Stimulated activated CD8-positive, alpha-beta memory T cell treated with anti-CD3 and anti-CD28 coated beads, Interleukin-12 subunit alpha, Interleukin-12 subunit beta, amount 100 ng/mL, for 1 hour (primary cell): ENCODE measurements around the gene GPR146.
"Not testable (repeated sequence)": the region's sequence is repeated elsewhere in the genome, so short reads cannot be mapped to it uniquely, and the experiment has no call there.

Experiments used
- DNase-seq: peaks from one replicate; pipeline ENCODE4 v3.0.0-alpha.2; 2020; ENCODE audit warnings: low read depth

GPR146 gene, protein sequence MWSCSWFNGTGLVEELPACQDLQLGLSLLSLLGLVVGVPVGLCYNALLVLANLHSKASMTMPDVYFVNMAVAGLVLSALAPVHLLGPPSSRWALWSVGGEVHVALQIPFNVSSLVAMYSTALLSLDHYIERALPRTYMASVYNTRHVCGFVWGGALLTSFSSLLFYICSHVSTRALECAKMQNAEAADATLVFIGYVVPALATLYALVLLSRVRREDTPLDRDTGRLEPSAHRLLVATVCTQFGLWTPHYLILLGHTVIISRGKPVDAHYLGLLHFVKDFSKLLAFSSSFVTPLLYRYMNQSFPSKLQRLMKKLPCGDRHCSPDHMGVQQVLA

DNA sequence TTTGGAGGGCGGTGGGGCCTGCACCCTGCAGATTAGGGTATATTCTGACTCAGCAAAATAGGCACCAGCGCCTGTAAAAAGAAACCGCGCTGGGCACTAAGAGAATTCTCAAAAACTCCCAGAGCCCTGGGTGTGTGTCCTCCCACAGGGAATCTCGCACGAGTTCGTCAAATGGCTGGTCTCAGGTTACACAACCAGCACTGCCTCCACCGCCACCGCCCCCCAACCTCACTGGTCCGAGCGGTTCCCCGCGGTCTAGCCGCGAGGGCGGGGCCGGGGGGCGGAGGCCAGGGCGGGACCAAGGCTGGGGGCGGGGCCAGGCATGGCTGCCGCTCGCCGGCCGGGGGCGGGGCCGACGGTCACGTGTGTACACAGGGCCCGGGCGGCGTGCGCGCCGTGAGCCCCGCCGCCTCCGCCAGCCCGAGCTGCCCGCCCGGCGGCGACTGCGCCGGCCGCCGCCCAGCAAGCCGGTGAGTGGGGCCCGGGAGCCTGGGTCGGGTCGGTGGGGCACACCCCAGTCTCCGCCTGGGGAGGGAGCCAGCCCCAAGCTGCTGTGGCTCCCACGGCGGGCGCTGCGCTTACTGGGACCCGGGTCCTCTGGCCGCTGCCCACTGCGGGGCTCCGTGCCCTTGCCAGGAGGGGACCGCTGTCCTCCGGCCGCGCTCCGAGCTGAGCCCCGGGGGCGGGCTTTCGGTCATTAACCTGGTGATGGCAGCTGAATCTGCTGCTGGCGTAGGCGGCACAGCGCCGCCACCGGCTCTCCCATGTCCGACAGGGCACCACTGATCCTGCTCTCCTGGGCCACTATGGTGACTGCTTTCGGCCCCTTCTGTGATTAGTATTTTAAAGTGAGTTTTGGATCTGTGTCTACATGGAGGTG, at the start of gene GPR146:
TSS of gene GPR146 (plus strand) at position 358 of the 880 bp plus-strand sequence. CDS start 12,970 bp downstream, outside the sequence.
- DNase-seq: peak; percentile 82

DNA sequence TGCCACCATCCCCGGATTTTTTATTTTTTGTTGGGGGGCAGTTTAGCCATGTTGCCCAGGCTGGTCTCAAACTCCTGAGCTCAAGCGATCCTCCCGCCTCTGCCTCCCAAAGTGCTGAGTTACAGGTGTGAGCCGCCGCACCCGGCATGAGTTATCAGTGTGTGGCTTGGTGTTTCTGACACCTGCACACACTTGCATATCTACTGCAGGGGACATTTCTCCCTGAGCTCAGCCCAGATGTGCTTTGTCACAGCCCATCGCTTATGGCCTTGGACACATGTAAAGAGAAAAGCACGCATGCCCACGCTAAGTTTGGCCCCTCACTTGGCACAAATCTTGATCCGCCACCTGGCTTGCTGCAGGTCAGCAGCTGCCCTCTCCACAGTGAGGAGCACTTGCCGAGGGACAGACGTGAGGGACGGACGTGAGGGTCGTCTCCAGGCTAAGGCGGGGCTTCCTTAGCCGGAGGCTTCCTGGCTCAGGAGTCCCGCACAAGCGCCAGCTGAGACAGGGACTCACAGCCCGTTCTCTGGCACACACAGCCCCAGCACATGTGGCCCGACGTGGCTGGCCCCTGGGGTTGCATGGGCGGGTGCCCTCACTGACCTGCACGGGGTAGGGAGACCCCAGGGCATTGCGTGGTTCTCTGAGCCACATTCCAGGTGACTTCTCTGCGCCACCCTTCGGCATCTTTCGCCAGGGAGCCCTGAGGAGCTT, 49.6 kb upstream of the GPR146 start:
- no peak for DNase-seq

DNA sequence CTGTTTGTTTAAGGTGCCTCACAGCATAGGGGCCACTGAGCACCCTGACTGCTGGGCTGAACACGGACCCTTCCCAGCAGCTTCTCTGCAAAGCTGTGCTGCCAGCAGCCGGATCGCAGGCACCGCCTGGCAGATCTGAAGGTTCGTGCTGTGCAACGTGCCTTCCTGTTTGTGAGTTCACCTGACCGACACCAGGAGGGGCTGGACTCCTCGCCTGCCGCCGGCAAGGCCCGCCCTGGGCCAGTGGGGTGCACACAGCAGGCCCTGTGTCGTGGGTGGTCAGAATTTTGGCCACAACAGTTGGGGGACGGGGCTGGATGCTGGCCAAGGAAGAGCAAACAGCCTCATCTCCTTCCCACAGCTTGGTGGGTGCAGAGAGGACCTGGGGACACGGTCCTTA, 48.8 kb upstream of the GPR146 start:
- no peak for DNase-seq

DNA sequence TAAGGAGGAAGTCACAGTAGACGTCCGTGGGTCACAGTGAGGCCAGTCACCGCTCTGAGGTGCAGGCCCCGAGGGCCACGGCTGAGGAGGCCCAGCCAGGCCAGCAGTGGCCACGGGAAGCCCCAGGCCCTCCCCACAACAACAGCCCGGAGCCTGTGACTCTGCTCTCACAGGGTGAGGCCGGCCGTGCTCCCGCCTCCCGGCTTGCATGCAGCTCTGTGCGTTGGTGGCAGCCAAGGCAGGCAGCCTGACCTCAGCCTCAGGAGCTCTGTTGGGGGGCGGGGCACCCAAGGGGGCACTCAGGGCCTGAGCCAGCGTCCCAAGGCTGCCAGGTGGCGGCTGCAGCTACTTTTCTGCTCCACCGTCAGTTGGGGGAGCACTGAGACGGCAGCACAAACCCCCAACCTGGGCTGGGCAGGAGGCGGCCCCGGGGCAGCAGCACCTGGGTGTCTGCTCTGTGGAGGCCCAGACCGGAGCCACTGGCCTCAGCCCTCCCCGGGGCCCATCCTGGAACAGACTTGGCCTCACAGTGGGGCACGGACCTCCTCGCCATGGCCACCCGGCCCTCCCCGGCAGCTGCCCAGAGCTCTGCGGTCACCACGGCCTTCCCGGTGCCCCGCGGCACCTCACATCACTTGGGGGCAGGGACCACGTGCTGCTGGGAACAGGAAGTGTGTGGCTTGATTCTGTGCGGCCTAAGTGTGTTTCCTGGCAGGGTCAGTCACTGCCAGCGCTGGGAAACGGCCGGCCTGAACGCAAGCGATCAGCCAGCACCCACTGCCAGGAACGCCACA, 48.1 kb upstream of the GPR146 start:
- DNase-seq: no peak

DNA sequence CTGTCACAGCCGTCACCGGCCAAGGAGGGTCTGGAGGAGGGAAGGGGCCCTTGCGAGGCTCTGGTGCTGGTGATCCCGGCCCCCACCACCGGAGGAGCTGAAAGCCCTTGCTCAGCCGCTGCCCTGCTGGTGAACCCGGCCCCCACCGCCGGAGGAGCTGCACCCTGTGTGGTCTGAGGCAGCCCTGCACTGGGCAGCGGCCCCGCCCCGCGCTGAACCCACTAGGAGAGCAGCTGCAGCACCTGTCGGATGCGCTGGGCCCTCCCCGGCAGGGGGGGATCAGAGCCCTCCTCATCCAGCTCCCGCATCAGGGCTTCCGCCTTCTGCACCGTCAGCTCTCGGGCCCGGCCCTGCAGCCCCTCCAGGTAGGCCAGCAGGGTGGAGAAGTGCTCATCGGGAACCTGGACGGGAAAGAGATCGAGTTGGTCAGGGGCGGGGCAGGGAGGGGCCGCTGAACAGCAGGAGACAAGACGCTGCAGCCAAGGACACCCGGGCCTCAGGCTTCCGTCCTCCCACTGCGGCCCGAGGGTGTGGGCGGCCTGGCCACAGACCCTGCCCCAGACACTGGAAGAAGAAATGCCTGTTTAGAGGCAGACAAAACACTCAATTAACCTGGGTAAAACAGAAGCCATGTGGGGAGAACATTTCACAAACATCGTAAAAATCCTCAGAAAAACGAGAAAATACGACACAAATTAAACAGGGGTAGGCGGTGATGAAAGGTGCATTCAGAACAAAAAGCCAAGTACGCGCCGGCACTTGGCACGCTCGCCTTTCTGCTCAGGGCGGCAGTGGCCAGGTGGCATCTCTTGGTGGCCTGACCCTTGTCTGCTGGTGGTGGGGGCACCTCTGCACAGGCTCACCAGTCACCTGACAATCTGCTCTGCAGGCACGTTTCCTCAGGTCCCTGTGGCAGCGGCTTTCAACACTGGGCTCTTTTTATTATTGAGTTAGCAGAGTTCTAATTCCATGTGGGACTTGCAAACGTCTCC, 46.6 kb upstream of the GPR146 start:
- no peak for DNase-seq

DNA sequence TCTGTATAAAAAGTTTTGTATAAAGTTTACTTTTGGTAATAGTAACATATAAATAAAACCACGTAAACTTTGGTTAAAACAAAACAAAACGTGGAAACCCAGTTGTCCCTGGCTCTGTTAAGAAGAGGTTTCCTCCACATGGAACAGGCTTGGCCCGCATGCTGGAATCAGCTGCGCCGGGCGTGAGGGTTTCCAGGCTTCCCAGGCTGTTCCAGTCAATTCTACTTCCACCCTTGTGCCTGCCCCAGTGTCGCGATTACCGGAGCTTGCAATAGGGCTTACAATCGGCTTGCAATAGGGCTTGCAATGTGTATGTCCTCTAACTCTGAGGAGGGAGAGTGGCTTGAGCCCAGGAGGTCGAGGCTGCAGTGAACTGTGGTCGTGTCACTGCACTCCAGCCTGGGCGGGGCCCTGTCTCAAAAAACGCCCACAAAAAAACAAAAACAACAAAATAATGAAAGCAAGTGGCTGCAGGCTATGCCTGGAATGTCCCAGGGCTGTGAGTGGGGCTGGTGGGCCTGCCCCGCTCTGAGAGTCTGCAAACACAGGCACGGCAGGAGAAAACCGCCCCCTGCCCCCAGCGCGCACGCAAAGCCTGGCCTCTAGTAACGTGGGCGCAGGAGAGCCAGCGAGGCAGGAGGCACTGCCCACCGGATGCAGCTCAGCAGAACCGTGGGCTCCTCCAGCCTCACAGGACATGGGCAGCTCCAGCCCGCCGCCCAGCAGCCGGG, 45.0 kb upstream of the GPR146 start:
- DNase-seq: no peak

DNA sequence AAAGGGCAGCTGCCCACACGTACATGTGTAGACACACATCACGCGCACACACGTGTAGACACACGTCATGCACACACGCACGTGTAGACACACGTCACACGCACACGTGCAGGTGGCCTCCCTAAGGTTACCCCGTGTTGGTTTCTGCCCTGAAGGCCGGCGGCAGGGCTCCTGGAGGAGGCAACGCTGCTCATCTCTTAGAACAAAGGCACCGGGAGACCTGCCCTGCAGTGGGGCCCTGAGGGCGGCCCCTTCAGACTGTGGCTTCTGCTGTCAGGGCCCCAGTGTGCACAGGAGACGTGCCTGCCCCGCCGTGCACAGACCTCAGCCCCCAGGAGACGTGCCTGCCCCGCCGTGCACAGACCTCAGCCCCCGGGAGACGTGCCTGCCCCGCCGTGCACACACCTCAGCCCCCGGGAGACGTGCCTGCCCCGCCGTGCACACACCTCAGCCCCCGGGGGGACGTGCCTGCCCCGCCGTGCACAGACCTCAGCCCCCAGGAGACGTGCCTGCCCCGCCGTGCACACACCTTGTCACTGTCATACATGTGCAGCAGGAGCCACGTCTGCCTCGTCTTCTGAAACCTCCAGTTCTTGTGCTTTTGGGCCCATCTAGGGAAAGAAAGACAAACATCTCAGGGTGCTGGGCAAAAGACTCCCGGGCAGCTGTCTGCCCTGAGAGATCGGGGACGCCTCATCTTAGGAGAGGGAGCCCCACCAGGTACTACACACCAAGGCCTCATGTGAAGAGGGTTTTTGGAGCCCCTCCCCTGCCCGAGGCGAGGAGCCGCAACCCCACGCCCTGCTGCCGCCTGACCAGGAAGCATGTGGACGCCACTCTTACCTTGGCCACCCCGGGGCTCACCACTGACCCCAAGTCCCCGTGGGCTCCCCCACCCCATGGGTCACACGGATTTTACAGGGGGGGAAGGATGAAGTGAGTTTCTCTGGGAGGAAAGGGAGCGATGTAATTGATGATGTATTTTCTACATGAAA, 44.1 kb upstream of the GPR146 start:
- no peak for DNase-seq

DNA sequence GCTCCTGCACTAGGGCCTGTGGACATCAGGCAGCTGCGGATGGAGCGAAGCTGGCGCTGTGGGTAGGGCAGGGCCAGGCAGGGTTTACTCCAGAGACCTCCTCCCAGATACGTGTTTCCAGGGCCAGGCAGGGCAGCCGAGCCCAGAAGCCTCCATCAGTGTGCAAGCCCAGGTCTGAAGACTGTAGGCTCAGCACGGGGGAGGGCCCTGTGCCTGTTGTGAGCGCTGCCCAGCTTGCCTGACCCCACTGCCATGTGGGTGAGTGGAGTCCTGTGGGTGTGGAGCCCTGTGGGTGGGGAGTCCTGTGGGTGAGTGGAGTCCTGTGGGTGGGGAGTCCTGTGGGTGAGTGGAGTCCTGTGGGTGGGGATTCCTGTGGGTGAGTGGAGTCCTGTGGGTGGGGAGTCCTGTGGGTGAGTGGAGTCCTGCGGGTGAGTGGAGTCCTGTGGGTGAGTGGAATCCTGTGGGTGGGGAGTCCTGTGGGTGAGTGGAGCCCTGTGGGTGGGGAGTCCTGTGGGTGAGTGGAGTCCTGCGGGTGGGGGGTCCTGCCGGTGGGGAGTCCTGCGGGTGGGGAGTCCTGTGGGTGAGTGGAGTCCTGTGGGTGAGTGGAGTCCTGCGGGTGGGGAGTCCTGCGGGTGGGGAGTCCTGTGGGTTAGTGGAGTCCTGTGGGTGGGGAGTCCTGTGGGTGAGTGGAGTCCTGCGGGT, 43.1 kb upstream of the GPR146 start:
- not testable (repeated sequence) for DNase-seq

DNA sequence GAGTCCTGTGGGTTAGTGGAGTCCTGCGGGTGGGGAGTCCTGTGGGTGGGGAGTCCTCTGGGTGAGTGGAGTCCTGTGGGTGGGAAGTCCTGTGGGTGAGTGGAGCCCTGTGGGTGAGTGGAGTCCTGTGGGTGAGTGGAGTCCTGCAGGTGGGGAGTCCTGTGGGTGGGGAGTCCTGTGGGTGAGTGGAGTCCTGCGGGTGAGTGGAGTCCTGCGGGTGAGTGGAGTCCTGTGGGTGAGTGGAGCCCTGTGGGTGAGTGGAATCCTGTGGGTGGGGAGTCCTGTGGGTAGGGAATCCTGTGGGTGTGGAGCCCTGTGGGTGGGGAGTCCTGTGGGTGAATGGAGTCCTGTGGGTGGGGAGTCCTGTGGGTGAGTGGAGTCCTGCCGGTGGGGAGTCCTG, 42.3 kb upstream of the GPR146 start:
- not testable (repeated sequence) for DNase-seq

DNA sequence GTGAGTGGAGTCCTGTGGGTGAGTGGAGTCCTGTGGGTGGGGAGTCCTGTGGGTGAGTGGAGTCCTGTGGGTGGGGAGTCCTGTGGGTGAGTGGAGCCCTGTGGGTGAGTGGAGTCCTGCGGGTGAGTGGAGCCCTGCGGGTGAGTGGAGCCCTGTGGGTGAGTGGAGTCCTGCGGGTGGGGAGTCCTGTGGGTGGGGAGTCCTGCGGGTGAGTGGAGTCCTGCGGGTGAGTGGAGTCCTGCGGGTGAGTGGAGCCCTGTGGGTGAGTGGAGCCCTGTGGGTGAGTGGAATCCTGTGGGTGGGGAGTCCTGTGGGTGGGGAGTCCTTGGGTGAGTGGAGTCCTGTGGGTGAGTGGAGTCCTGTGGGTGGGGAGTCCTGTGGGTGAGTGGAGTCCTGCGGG, 41.9 kb upstream of the GPR146 start:
- DNase-seq: not testable (repeated sequence)

DNA sequence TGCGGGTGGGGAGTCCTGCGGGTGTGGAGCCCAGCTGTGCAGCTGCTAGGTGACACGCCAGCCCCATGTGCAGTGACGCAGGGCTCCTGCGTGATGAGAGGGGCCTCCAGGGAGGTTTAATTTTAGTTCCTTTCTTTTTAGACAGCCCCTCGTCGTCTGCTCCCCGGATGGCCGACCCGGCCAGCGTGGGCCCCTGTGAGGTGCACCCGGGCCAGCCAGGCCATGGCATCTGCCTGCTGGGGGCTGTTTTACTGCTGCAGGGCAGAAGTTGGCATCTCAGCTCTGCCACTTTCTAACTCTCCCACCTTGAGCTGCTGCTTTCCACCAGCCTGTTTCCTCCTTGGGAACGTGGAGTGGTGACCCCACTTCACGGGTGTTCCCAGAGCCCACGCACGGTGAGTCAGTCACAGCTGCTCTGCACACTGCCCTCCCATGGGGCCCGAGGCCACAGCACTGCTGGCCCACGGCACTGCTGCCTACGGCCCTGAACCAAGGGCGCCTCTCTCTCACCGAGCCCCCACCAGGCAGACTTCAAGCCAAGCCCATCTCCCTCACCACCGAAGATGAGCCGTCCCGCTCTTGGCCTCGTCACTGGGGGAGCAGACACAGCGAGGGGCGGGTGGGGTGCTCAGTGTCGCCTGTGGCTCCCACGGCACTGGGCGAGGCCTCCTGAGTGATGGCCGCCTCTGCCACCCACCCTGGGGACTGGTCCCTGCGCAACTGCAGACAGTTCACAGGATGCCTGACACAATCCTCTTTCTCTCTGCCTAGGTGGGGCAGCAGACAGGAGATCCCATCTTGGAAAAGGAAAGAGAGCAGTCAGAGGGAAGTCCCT, 40.1 kb upstream of the GPR146 start:
- DNase-seq: no peak

DNA sequence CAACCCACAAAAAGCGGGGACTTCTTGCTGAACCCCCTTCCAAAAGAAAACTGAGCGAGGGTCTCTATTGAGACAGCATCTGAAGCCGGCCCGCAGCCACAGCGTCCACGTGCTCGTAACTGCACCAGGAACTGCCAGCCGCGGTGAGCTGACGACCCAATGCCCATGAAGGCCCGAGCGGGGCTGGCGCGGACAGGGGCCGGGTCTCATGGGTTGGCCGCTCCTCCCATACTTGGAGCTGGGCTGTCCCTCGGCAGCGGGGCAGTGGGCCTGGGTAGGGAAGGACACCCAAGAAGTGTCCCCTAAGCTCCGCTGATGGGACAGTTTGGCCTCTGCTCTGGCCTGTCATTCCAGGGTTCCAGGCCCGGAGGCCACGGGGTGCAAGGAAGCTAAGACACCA, 39.0 kb upstream of the GPR146 start:
- DNase-seq: no peak

DNA sequence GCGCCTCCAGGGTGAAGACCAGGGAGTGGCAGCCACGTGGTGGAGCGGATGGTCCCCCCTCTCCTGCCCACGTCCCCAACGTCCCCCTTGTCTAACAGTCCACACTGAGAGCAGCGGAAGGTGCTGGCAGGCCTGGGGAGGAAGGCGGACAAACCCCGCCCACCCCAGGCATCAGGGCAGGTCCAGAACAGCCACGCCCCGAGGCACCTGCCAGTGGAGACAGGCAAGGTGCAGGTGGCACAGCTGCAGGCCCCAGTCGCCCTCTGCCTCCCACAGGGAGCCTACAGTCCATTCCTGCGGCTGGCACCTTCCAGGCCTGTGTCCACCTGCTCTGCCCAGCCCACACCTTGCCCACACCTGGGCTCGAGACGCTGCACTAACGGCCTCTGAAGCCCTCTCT, 36.4 kb upstream of the GPR146 start:
- DNase-seq: no peak

DNA sequence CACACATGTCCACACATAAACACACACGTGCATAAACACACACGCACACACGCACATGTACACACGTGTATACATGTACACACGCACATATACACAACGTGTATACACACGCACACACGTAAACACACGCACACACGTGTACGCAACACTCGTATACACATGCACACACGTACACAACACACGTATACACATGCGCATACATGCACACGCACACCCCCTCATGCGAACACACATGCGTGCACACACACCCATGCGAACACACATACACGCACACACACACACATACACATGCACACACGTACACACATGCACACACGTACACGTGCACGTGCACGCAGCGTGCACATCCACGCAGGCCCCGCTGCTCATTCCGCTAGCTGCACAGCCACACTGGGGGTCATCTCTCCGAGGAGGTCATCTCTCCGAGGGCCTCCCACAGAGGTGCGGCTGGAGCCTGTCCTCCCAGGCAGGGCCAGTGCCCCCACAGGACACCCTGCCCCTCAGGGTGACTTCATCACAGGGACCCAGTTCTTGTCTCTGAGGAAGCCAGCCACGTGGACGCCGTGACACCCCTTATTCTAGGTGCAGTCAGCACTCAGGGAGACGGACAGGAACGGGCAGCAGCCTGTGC, 35.5 kb upstream of the GPR146 start:
- DNase-seq: no peak

DNA sequence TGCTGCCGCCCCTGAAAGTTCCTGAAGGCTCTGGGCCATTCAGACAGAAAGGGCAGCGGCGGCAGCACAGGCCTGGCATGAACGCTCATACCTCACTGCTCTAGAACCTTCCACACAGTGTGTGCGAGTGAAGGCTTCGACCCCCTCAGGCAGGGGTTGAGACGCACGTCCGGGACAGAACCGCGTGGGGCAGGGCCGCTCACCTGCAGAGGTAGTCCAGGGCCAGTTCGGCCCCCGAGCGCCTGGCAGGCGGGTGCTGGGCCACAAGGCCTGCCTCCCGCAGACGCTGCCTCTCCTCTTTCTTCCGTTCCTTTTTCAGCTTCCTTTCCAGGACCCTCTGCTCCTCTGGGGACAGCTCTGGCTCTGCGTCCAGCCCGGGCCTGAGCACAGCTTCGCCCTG, 34.6 kb upstream of the GPR146 start:
- no peak for DNase-seq

DNA sequence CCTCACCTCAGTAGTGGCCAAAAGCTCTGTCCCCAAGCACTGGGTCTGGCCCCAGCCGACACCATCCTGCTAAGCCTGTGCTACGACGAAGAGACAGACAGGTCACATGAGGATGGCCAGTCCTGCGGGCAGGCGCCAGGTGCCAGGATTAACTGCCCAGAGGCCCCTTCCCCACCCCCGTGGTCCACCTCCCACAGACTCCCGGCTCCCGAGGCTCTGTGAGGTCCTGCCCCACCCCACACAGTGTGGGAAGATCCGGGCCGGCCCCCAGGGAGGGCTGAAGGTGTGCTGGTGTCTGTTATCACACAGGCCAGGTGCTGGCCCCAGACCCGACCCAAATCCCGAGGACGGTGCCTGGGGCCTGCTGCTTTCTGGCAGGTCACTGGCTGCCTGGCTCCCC, 34.1 kb upstream of the GPR146 start:
- DNase-seq: no peak
